Middle frontal gyrus (tissue), 1 donor: Measurements from ENCODE around the gene PRKG1.
"Not testable (repeated sequence)": the region's sequence is repeated elsewhere in the genome, so short reads cannot be mapped to it uniquely, and the experiment has no call there.

Experiments
- DNase-seq: peaks from one replicate; pipeline ENCODE4 v3.0.0-alpha.2; 2015; ENCODE audit warnings: low spot score; ENCODE audit errors: extremely low spot score

The PRKG1 gene

GRCh38 chr10:51318399-51319172 is 244.3 kb downstream of the PRKG1 start:
- no peak for DNase-seq

GRCh38 chr10:51319173-51319435 is 244.8 kb downstream of the PRKG1 start:
- no peak for DNase-seq

- DNase-seq, result no peak
Observed at GRCh38 chr10:51321300-51321699, 247.0 kb downstream of the PRKG1 start.

- no peak for DNase-seq
Observed at GRCh38 chr10:51321980-51322379, 247.7 kb downstream of the PRKG1 start.

GRCh38 chr10:51325649-51326048 is 251.4 kb downstream of the PRKG1 start:
- DNase-seq, result no peak

GRCh38 chr10:51326174-51326573 is 251.9 kb downstream of the PRKG1 start:
- no peak for DNase-seq

- no peak for DNase-seq
Observed at GRCh38 chr10:51327432-51327831, 253.1 kb downstream of the PRKG1 start.

GRCh38 chr10:51340366-51340765 is 266.1 kb downstream of the PRKG1 start:
- DNase-seq, result no peak

- DNase-seq, result no peak
Observed at GRCh38 chr10:51340845-51341610, 266.7 kb downstream of the PRKG1 start.

GRCh38 chr10:51341745-51342144 is 267.5 kb downstream of the PRKG1 start:
- not testable (repeated sequence) for DNase-seq

- DNase-seq, result no peak
Observed at GRCh38 chr10:51342381-51342780, 268.1 kb downstream of the PRKG1 start.

GRCh38 chr10:51343391-51343790 is 269.1 kb downstream of the PRKG1 start:
- DNase-seq, result no peak

GRCh38 chr10:51344371-51344770 is 270.1 kb downstream of the PRKG1 start:
- DNase-seq, result no peak

GRCh38 chr10:51348622-51349021 is 274.3 kb downstream of the PRKG1 start:
- DNase-seq, result no peak

GRCh38 chr10:51357170-51357569 is 282.9 kb downstream of the PRKG1 start:
- no peak for DNase-seq

GRCh38 chr10:51358227-51358626 is 283.9 kb downstream of the PRKG1 start:
- DNase-seq, result no peak

GRCh38 chr10:51363415-51363814 is 289.1 kb downstream of the PRKG1 start:
- no peak for DNase-seq

- no peak for DNase-seq
Observed at GRCh38 chr10:51364674-51365073, 290.4 kb downstream of the PRKG1 start.

GRCh38 chr10:51366044-51366443 is 291.8 kb downstream of the PRKG1 start:
- DNase-seq, result no peak

GRCh38 chr10:51367127-51367526 is 292.8 kb downstream of the PRKG1 start:
- no peak for DNase-seq

- DNase-seq, result no peak
Observed at GRCh38 chr10:51367694-51368093, 293.4 kb downstream of the PRKG1 start.

GRCh38 chr10:51368943-51369342 is 294.7 kb downstream of the PRKG1 start:
- no peak for DNase-seq

GRCh38 chr10:51369903-51370302 is 295.6 kb downstream of the PRKG1 start:
- no peak for DNase-seq
